ENCODE results near the gene IFNGR1.
"Not testable (repeated sequence)": the region's sequence is repeated elsewhere in the genome, so short reads cannot be mapped to it uniquely, and the experiment has no call there.

The IFNGR1 gene

GRCh38 chr6:137210903-137211302, 8.3 kb downstream of the IFNGR1 start:
- no peak for DNase-seq

DNA sequence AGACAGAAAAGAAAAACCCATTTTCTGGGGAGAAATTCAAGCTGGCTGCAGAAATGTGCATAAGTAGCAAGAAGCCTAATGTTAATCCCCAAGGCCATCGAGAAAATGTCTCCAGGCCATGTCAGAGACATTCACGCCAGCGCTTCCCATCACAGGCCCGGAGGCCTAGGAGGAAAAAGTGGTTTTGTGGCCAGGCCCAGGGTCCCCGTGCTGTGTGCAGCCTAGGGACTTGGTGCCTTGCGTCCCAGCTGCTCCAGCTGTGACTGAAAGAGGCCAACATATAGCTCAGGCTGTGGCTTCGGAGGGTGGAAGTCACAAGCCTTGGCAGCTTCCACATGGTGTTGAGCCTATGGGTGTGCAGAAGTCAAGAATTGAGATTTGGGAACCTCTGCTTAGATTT, 10.9 kb downstream of the IFNGR1 start:
- DNase-seq = no peak

DNA sequence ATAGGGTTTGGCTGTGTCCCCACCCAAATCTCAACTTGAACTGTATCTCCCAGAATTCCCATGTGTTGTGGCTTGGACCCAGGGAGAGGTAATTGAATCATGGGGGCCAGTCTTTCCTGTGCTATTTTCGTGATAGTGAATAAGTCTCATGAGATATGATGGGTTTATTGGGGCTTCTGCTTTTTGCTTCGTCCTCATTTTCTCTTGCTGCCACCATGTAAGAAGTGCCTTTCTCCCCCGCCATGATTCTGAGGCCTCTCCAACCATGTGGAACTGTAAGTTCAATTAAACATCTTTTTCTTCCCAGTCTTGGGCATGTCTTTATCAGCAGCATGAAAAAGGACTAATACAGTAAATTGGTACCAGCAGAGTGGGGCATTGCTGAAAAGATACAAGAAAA, 11.7 kb downstream of the IFNGR1 start:
- not testable (repeated sequence) for DNase-seq

- DNase-seq = no peak
Observed at GRCh38 chr6:137206577-137206976, 12.6 kb downstream of the IFNGR1 start.

DNA sequence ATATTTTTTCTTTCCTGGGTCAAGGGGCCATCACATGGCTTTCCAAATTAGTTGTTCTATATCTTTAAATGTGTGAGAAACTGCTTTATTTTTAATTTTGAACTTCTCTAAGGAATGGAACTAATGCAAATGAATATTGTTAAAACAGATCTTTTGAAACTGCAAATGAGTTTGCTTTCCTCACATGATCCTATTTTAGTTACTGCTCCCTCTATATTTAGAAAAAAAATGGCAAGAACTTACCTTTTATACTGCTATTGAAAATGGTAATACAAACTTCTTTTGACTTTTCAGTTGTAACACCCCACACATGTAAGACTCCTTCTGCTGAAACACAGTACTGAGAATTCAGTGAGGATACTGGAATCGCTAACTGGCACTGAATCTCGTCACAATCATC, 15.9 kb downstream of the IFNGR1 start:
- DNase-seq = no peak

- no peak for DNase-seq
Observed at GRCh38 chr6:137202078-137202477, 17.1 kb downstream of the IFNGR1 start.

DNA sequence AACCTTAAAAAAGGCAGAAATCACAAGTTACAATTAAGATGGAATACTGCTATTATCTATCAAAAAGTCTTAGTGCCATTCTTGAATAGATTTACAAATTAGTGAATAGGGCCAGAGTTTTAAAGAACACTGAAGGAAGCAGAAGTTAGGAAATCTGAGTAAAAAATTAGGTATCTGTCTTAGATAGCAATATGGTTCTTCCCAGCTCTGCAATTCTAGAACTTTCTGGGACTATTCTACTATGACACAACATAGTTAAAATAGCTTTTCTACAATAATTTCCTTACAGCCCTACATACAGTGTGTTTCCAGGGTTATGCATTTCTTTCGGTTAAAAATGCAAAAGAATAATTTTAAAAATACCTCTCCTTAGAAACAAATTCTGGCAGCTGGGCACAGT, 18.2 kb downstream of the IFNGR1 start:
- DNase-seq = no peak

- no peak for DNase-seq
Observed at GRCh38 chr6:137200288-137200687, 18.9 kb downstream of the IFNGR1 start.

DNA sequence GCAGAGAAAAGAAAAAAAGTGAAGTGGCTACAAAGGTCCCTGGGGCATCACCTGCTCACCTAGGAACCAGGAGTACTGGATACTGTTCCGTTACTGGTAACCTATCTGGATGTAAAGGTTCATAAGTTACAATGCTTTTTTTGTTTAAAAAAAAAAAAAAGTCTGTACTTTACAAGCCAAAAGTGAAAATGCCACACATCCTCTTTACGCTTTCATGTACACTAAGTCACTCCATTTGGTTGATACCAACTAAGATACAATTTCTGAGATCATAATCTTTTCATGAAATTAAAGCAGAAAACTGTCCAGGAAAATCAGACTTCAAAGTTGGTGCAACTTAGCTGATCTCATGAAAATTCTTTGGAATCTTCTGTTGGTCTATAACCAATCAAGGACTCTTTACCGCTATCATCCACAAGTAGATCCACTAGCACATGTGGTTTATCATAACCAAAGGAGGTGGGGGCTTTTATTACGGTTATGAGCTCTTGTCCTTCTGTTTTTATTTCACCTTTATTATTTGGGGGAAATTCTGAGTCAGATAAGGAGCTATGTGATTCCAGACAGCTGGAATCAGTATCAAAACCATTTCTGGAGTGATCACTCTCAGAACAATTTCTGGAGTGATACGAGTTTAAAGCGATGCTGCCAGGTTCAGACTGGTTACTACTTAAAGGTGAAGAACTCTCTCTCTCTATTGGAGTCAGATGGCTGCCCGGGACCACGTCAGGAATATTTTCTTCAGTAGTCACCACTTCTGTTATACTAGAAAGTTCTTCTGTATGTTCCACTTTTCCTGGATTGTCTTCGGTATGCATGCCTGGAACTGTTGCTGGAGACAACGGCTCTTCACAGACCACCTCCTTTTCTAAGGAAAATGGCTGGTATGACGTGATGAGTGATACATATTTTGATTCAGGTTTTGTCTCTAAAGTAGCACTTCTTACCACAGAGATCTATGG, 21.2 kb downstream of the IFNGR1 start:
- no peak for DNase-seq

- no peak for DNase-seq
Observed at GRCh38 chr6:137193256-137194070, 25.7 kb downstream of the IFNGR1 start.

- no peak for DNase-seq
Observed at GRCh38 chr6:137192821-137193220, 26.4 kb downstream of the IFNGR1 start.

DNA sequence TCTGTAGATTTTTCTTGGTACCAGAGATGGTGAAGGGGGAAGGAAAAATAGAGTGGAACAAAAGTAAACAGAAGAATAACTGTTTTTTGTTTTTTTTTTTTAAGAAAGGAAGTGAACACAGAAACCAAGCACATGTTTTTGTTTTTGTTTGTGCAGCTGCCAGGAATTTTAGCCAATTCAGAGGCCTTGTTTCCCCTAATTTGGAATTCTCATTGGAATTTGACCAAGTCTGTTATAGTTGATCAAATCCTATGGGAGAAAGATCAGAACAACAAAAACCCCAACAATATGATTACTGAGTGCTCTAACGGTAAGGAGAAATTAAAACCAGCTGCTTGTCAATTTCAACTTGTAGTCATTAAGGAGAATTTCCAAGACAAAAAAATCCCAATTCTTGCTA, 27.5 kb downstream of the IFNGR1 start:
- DNase-seq = no peak

GRCh38 chr6:137191236-137191635, 27.9 kb downstream of the IFNGR1 start:
- no peak for DNase-seq

DNA sequence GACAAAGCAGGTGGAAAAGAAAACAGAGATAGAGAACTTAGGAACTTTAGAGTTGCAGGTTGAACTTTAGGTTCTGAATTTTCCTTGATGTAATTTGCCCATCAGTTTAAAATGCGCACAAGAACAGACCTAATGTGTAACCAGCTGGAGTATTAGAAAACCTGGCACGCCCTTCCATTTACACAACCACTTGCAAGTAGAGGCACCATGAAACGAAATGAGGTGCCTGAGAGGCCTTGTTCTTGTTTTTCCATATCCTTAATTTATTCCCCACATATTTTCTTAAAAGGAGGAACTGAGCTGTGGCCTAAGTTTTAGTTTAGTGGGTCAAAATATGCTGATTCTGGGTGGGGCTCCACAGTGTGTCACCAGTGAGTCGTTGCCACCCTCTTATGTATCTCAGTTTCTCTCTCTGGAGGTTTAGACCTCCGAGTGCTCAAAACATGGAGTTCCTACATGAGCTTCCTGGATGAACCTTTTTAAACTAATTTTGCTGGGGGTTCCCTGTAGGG, 28.5 kb downstream of the IFNGR1 start:
- DNase-seq = no peak

DNA sequence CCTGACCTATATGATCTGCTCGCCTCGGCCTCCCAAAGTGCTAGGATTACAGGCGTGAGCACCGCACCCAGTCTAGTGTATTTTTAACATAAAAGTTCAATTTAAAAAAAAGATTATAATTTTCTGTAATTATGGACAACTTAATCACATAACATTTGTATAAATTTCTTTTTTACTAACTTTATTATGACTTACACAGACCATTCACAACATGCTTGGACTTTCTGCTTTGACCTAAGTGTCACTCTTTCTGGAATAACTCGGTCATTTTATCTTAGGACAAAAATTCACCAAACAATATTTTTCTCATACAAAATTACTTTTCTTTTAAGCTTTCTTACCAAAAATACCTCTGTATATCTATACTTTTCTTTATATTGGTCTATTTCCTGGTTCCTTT, 30.3 kb downstream of the IFNGR1 start:
- no peak for DNase-seq

GRCh38 chr6:137185290-137185689, 33.9 kb downstream of the IFNGR1 start:
- no peak for DNase-seq

DNA sequence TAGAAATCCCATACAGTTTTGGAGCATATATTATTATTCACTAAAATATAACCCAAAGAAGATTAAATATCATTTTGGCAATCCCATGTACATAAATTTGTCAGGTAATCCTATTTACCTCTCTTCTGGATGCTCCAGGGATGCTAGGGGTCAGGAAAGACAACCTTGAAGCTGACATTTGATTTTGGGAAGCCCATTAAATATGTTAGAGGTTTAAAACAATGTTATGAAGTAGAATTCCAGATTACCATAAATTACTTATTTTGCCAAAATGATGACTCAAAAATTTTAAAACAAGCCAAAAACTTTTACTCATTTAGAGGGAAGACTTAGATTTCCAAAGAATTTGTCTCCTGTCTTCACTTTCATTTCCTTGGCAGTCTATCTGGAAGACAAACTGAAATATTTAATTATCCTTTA, 36.5 kb downstream of the IFNGR1 start:
- DNase-seq = no peak

- no peak for DNase-seq
Observed at GRCh38 chr6:137181891-137182653, 37.1 kb downstream of the IFNGR1 start.

GRCh38 chr6:137177611-137178010, 41.6 kb downstream of the IFNGR1 start:
- DNase-seq = no peak

GRCh38 chr6:137176729-137177128, 42.5 kb downstream of the IFNGR1 start:
- DNase-seq = no peak

GRCh38 chr6:137175868-137176245, 43.3 kb downstream of the IFNGR1 start:
- no peak for DNase-seq

GRCh38 chr6:137175157-137175867, 43.9 kb downstream of the IFNGR1 start:
- no peak for DNase-seq
